ENCODE results near the gene NAA80.

The NAA80 gene, protein sequence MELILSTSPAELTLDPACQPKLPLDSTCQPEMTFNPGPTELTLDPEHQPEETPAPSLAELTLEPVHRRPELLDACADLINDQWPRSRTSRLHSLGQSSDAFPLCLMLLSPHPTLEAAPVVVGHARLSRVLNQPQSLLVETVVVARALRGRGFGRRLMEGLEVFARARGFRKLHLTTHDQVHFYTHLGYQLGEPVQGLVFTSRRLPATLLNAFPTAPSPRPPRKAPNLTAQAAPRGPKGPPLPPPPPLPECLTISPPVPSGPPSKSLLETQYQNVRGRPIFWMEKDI

DNA sequence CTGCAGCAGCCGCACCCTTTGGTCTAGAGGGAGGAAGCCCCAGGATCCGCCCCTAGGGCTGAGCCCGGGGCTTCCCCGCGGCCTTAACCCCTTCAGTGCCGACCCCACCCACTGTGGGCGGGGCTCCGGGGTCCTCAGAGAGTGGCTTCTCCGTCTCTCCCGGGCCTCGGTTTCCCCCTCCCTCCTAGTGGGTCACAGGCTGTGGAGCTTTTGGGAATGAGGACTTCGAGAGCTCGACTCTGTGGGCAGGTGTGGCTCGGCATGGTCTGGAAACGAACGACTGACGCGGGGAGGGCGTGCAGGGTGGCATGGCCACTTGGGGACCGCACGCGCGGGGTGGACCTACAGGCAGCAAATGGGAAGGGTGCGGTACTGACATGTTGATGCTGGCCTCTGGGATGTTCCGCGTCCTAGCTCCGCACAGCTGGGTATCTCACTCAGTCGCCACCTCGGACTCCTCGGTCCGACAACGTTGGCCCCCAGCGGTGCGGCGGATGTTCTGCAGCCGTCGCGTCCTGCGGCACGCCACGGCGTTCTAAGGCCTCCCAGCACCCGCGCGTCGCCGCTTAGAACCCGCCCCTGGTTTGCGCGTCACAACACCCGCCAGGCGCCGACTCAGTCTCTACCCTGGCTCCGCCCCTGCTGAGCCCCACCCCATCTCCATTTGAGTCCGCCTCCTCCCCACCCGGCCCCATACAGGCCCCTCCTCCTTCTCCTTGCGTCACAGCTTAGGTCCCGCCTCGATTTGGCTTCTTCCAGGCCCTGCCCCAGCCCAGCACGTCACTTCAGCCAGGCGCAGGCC, at the start of gene NAA80, which contains the start of gene HYAL3:
NAA80 (minus strand) TSS at position 570 of the 802 bp plus-strand sequence. CDS start 1,942 bp downstream, outside the sequence.
HYAL3 (minus strand) TSS at position 570 of the 802 bp plus-strand sequence. CDS start 3,803 bp downstream, outside the sequence.
- TF ChIP-seq, protein P1, sequence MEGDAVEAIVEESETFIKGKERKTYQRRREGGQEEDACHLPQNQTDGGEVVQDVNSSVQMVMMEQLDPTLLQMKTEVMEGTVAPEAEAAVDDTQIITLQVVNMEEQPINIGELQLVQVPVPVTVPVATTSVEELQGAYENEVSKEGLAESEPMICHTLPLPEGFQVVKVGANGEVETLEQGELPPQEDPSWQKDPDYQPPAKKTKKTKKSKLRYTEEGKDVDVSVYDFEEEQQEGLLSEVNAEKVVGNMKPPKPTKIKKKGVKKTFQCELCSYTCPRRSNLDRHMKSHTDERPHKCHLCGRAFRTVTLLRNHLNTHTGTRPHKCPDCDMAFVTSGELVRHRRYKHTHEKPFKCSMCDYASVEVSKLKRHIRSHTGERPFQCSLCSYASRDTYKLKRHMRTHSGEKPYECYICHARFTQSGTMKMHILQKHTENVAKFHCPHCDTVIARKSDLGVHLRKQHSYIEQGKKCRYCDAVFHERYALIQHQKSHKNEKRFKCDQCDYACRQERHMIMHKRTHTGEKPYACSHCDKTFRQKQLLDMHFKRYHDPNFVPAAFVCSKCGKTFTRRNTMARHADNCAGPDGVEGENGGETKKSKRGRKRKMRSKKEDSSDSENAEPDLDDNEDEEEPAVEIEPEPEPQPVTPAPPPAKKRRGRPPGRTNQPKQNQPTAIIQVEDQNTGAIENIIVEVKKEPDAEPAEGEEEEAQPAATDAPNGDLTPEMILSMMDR (IDR thresholded peaks at IDR 0.05; ENCODE audit: low read length, missing control alignments) = peak; percentile 9
- DNase-seq (ENCODE audit: low read depth) = peak; percentile 100
- H3K4me3 ChIP-seq (replicated peaks; ENCODE audit: low read depth, low read length) = peak within 1 kb of the TSS; percentile 72

- TF ChIP-seq, protein P1 (IDR thresholded peaks at IDR 0.05; ENCODE audit: low read length, missing control alignments) = peak; percentile 59
- H3K4me3 ChIP-seq (replicated peaks; ENCODE audit: low read depth, low read length) = no peak overlapping the region
- DNase-seq (ENCODE audit: low read depth) = peak; percentile 80
These were observed 48.1 kb upstream of the NAA80 start for GRCh38 chr3:50347187-50347813.

DNA sequence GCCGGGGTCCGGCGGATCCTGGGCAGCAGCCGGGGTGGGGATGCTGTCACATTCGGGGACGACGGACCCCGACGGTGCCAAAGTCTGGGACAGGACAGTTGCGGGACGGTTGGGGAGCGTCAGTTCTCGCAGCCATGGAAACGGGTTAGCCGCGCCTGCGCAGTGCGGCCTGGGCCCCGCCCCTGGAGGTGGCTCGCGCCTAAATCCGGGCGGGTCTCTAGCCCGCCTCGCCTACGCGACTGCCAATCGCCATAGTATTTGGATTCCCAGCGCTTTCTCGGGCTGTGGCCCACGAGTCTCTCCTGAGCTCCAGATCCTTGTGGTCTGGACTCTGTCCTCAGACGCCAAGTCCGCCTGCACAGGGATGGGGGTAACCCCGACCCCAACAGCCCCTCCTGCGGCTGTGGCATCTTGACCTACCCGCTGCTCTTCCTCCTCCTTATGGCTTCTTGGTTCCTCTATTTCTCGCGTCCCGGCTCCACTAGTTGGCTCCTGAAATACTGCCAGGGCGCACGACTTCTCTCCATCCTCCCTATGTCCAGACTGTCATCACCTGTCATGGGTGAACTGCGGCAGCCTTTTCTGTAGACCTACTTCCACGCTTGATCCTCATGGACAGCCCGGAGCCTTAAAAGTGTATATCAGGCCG, 46.5 kb upstream of the NAA80 start, which contains the start of gene ZMYND10:
ZMYND10 (minus strand) TSS at position 147 of the 649 bp plus-strand sequence. CDS start 153 bp downstream, outside the sequence.
- peak; percentile 47 for DNase-seq (ENCODE audit: low read depth)
- TF ChIP-seq, protein P1 (IDR thresholded peaks at IDR 0.05; ENCODE audit: low read length, missing control alignments) = no peak

DNA sequence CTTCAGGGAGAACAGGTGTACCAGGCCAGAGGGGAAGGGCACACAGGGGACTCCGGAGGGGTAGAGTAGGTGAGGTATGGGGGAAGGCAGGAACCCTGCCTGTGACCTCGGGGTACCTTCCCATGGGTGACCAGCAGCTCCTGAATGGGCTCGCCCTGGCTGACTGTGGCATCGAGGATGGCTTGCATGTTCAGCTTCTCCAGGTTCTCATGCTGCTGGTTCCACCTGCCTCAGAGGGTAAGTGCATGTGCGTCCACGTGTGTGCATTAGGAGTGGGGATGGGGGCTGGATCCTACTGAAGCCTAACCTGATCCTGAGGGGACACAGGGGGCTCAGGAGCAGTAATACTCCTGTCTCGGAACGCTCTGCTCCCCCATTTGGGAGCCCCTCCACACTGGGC, 45.8 kb upstream of the NAA80 start:
- H3K4me3 ChIP-seq (replicated peaks; ENCODE audit: low read depth, low read length) = peak overlapping the region; percentile 55
- TF ChIP-seq, protein P1 (IDR thresholded peaks at IDR 0.05; ENCODE audit: low read length, missing control alignments) = no peak
- no peak for DNase-seq (ENCODE audit: low read depth)

More for the DNA sequence above, 46.5 kb upstream of the NAA80 start, which contains the start of gene ZMYND10:
- peak within 1 kb of the TSS; percentile 55 for H3K4me3 ChIP-seq (replicated peaks; ENCODE audit: low read depth, low read length)

DNA sequence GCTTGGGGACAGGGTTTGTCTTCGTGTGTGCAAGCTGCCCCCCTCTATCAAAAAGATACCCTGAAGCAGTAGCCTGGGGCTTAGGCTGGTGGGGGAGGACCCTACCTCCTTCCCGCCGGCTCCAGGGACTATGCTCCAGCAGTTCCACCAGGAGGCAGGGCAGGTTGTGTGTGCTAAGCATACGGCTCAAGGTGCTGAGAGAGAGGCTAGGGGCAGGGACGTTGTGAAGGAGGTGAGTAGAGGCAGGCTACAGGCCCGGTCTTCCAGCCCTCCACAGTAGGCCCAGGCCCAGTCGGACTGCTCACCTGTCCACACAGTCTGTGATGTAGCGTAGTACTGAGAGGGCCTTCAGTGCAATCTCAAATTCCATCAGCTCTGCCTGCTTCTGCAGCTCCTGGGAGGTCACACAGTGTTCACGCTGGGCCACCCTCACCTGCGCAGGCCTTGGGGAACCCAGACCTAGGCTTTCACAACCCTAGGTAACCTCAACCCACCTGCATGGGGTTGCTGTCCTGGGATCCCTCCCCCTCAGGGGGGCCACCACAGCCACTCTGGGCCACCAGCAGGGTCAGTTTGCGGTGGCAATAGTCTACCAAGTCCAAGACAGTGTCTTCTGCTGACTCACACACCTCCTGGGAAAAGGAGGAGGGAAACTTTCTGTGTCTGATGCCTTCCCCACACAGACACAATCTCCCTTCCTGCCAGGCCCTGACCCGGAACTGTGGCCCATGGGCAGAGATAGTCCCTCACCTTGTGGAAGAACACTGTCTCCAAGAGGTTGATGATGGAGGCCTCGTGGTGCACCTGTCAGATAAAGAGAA, 43.8 kb upstream of the NAA80 start:
- H3K4me3 ChIP-seq (replicated peaks; ENCODE audit: low read depth, low read length) = no peak overlapping the region
- TF ChIP-seq, protein P1 (IDR thresholded peaks at IDR 0.05; ENCODE audit: low read length, missing control alignments) = peak; percentile 6
- DNase-seq (ENCODE audit: low read depth) = no peak
